B cell (primary cell): ENCODE data around the gene C1QTNF12. TPM values are rescaled to one million over a fixed set of nuclear protein-coding genes. Genes with fewer than 3 reads are reported as not detected.
A peak's percentile ranks its signal among the peaks of the same experiment; 100 is the strongest.

Source experiments
- ATAC-seq: fragments of 200-7000 bp; cut with Tn5 transposase; one replicate; pipeline ENCODE4 v1.10.0; 2021; ENCODE audit warnings: low read depth, mild to moderate bottlenecking, moderate number of reproducible peaks, moderate library complexity
- CTCF ChIA-PET: fragments of 350-600 bp; sonication (Branson Sonifier 250); formaldehyde crosslinking; loops from one replicate; lab custom pipeline; 2021; ENCODE audit warnings: antibody characterized with exemption, inconsistent platforms; lab: Charles Lee
- POLR2A ChIA-PET: fragments of 350-600 bp; sonication (Branson Sonifier 250); formaldehyde crosslinking; loops from one replicate; lab custom pipeline; 2021; ENCODE audit warnings: antibody characterized with exemption; lab: Charles Lee
- DNase-seq: peaks from one replicate; pipeline ENCODE4 v3.0.0; 2013
- H2AFZ ChIP-seq: 2 replicates; pipeline ENCODE4 v1.6.1; 2012; ENCODE audit warnings: mild to moderate bottlenecking, low read depth, low read length; ENCODE audit not compliant: insufficient read depth, poor library complexity, severe bottlenecking
- H3K27ac ChIP-seq, 2 donors: 1 replicate in 1 of 2; 2 replicates in 1 of 2; pipeline ENCODE4 v1.5.1; 2012 to 2013; ENCODE audit warnings: low read length in 2 of 2, mild to moderate bottlenecking in 2 of 2, moderate library complexity in 1 of 2
- H3K27me3 ChIP-seq, 4 experiments: fragments of 200-600 bp in 1 of 4; sonication (generic) in 1 of 4; replicated peaks in 1 of 4; 1 replicate in 2 of 4; 2 replicates in 2 of 4; pipeline versions ENCODE4 v1.6.1 to v1.7.0; 2013 to 2016; ENCODE audit warnings: low read length in 3 of 4, mild to moderate bottlenecking in 2 of 4, mixed read lengths in 1 of 4, moderate library complexity in 1 of 4; ENCODE audit not compliant: insufficient read depth in 4 of 4, control insufficient read depth in 3 of 4; ENCODE audit errors: control extremely low read depth in 1 of 4
- H3K36me3 ChIP-seq, 2 experiments: replicated peaks in 1 of 2; 1 replicate in 1 of 2; 2 replicates in 1 of 2; pipeline versions ENCODE4 v1.6.1 to v1.7.1; 2013; ENCODE audit warnings: low read length in 1 of 2; ENCODE audit not compliant: insufficient read depth in 2 of 2, control insufficient read depth in 1 of 2; ENCODE audit errors: control extremely low read depth in 1 of 2, extremely low read depth in 1 of 2
- H3K4me1 ChIP-seq, 2 donors: fragments of 200-600 bp in 1 of 2; sonication (generic) in 1 of 2; 1 replicate in 1 of 2; 2 replicates in 1 of 2; pipeline versions ENCODE4 v1.5.1 to v1.6.1; 2013 to 2017; ENCODE audit warnings: low read length in 2 of 2; ENCODE audit not compliant: control insufficient read depth in 2 of 2, insufficient read depth in 2 of 2
- H3K4me2 ChIP-seq: replicated peaks from 2 replicates; pipeline ENCODE3; 2012; ENCODE audit warnings: mild to moderate bottlenecking, low read depth, low read length; ENCODE audit not compliant: poor library complexity, severe bottlenecking
- H3K4me3 ChIP-seq, 5 experiments: fragments of 200-600 bp in 1 of 5; sonication (generic) in 1 of 5; 1 replicate in 3 of 5; 2 replicates in 2 of 5; pipeline versions ENCODE4 v1.5.1 to v1.7.0; 2011 to 2016; ENCODE audit warnings: low read length in 4 of 5, mild to moderate bottlenecking in 4 of 5, low read depth in 2 of 5, control low read depth in 1 of 5, moderate library complexity in 1 of 5; ENCODE audit not compliant: insufficient read depth in 1 of 5; ENCODE audit errors: control extremely low read depth in 1 of 5, extremely low read depth in 1 of 5
- H3K79me2 ChIP-seq: fragments of 200-600 bp; sonication (generic); one replicate; pipeline ENCODE4 v1.6.0; 2016; ENCODE audit warnings: low read length; ENCODE audit not compliant: control insufficient read depth, insufficient read depth
- H3K9ac ChIP-seq: fragments of 200-600 bp; sonication (generic); 2 replicates; pipeline ENCODE4 v1.6.1; 2017; ENCODE audit warnings: mild to moderate bottlenecking, low read length, moderate library complexity
- H3K9me3 ChIP-seq, 3 donors: one replicate each; pipeline versions ENCODE4 v1.6.1 to v1.7.1; 2013; ENCODE audit warnings: low read length in 2 of 3; ENCODE audit not compliant: control insufficient read depth in 2 of 3, insufficient read depth in 1 of 3; ENCODE audit errors: control extremely low read depth in 1 of 3
- H4K20me1 ChIP-seq: 2 replicates; pipeline ENCODE4 v1.6.0; 2012; ENCODE audit warnings: mild to moderate bottlenecking, low read length; ENCODE audit not compliant: insufficient read depth, control insufficient read depth, poor library complexity, severe bottlenecking
- H3K27ac Mint-ChIP-seq: one replicate; pipeline ENCODE4 v1.8.0; 2021; ENCODE audit warnings: mixed read lengths
- H3K27me3 Mint-ChIP-seq: one replicate; pipeline ENCODE4 v1.8.0; 2021; ENCODE audit warnings: mixed read lengths
- H3K4me1 Mint-ChIP-seq: one replicate; pipeline ENCODE4 v1.8.0; 2021; ENCODE audit warnings: mixed read lengths
- H3K4me3 Mint-ChIP-seq: one replicate; pipeline ENCODE4 v1.8.0; 2021; ENCODE audit warnings: mixed read lengths
- H3K9me3 Mint-ChIP-seq: one replicate; pipeline ENCODE4 v1.8.0; 2022; ENCODE audit warnings: mixed read lengths; ENCODE audit not compliant: insufficient read depth
- EZH2 ChIP-seq: IDR thresholded peaks from 2 replicates; pipeline ENCODE4 v1.6.1; 2012; ENCODE audit warnings: borderline replicate concordance, low read depth, mild to moderate bottlenecking, moderate library complexity, low read length; ENCODE audit not compliant: insufficient read depth, poor library complexity, severe bottlenecking
- WGBS: methylation state at CpG from one replicate; pipeline ENCODE4 v1.1.5; 2013; ENCODE audit warnings: missing lambda C conversion rate; ENCODE audit not compliant: insufficient coverage; 5-methylcytosine and 5-hydroxymethylcytosine counted together
- intact Hi-C: fragments of 100-400 bp; cut with micrococcal nuclease; formaldehyde crosslinking; loops from one replicate; pipeline ENCODE4 v1.10.0; 2022
- polyA minus RNA-seq: library from RNA; depleted of rRNA, polyadenylated mRNA; stranded (reverse); fragments of >200 nt; gene quantifications from 2 replicates; pipeline ENCODE4 v1.2.3, GENCODE V29; 2012
- polyA plus RNA-seq: library from polyadenylated mRNA; depleted of rRNA; stranded (reverse); fragments of >200 nt; gene quantifications from 2 replicates; pipeline ENCODE4 v1.2.3, GENCODE V29; 2012
- total RNA-seq, 2 donors: library from RNA; stranded (reverse); fragments of 120-200 nt in 1 of 2; gene quantifications; 1 replicate in 1 of 2; 2 replicates in 1 of 2; pipeline versions ENCODE4 v1.2.3 to v1.2.4, GENCODE V29; 2013 to 2022
- TF ChIP-seq, protein P1 (sequence below): fragments of 200-600 bp; IDR thresholded peaks from one replicate; pipeline ENCODE4 v1.8.0; 2022; ENCODE audit warnings: antibody characterized with exemption, mild to moderate bottlenecking

The C1QTNF12 gene, protein sequence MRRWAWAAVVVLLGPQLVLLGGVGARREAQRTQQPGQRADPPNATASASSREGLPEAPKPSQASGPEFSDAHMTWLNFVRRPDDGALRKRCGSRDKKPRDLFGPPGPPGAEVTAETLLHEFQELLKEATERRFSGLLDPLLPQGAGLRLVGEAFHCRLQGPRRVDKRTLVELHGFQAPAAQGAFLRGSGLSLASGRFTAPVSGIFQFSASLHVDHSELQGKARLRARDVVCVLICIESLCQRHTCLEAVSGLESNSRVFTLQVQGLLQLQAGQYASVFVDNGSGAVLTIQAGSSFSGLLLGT
- total RNA-seq (3.2 and 6.1 TPM in 2 replicates), polyA plus RNA-seq (1.2 and 1.8 TPM in 2 replicates), polyA minus RNA-seq (1.4 and 1.6 TPM in 2 replicates)
- total RNA-seq (2013) = 0.91 TPM

DNA sequence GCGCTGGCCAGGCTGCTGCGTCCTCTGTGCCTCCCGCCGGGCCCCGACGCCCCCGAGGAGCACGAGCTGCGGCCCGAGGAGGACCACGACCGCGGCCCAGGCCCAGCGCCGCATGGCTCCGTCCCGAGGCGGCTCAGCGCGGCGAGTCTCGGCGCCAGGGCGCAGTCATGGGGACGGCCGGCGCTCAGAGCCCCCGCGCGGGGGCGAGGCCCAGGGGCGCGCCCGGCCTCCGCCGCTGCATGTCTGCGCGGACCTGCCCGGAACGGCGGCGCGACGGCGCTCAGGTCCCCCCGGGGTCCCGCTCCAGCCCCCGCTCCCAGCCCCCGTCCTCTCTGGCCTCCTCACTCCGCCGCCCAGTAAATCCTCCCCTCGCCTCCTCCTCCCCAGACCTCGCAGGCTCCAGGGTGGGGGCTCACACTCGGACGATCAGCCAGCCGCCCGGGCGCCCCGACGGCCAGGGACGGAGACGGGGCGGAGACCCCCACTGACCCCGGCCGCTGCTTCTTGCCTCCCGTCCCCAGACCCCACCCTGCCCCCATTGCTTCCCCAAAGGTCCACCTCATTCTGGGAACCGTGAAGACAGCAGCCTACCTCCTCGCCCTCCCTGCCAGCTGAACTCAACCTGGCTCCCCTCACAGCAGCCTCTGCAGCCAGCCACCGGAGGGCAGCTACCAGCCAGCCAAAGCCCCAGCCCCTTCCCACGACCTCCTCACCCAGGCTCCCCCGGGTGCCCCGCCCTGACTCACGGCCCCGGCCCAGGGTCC, at the start of gene C1QTNF12:
C1QTNF12 (minus strand) TSS at position 146 of the 764 bp plus-strand sequence; CDS start at position 114, 32 bp downstream.
- Histone ChIP-seq H4K20me1 (peaks cover 11% of the 10 kb centered on the region), H3K4me3 (no peak within 1 kb of the TSS), H3K9ac (no peak within 1 kb of the TSS), H3K79me2 (peaks cover 3% of the 10 kb centered on the region), H3K27me3 (peaks cover 0 to 29% (median 11%) of the 10 kb centered on the region in 4 experiments), H3K9me3 (peaks cover 0 to 10% (median 0%) of the 10 kb centered on the region in 3 donors), H3K27ac (no peak within 1 kb of the TSS), H3K4me2 (peak within 1 kb of the TSS; percentile 56), H2AFZ (peak within 1 kb of the TSS; percentile 16), H3K4me1 (peaks cover 28 to 30% of the 10 kb centered on the region in 2 donors), H3K36me3 (no peaks in the 10 kb centered on the region)
- Mint-ChIP-seq H3K27ac (no peak within 1 kb of the TSS), H3K4me3 (no peak within 1 kb of the TSS), H3K4me1 (peaks cover 16% of the 10 kb centered on the region), H3K27me3 (no peaks in the 10 kb centered on the region), H3K9me3 (no peaks in the 10 kb centered on the region)
- ATAC-seq = no peak
- TF ChIP-seq, protein P1, sequence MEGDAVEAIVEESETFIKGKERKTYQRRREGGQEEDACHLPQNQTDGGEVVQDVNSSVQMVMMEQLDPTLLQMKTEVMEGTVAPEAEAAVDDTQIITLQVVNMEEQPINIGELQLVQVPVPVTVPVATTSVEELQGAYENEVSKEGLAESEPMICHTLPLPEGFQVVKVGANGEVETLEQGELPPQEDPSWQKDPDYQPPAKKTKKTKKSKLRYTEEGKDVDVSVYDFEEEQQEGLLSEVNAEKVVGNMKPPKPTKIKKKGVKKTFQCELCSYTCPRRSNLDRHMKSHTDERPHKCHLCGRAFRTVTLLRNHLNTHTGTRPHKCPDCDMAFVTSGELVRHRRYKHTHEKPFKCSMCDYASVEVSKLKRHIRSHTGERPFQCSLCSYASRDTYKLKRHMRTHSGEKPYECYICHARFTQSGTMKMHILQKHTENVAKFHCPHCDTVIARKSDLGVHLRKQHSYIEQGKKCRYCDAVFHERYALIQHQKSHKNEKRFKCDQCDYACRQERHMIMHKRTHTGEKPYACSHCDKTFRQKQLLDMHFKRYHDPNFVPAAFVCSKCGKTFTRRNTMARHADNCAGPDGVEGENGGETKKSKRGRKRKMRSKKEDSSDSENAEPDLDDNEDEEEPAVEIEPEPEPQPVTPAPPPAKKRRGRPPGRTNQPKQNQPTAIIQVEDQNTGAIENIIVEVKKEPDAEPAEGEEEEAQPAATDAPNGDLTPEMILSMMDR = no peak
- TF ChIP-seq EZH2 = no peak
- no peak for DNase-seq
- CTCF ChIA-PET = interaction anchor here (1.1 to 1.5 kb wide), 2 partner anchors 124 to 125 kb away, joined by 4 to 5 read pairs; no protein-coding TSS in a partner anchor
- intact Hi-C loops = no loop called here
- WGBS = 7% methylated on average over 70 of the region's 74 CpGs
- POLR2A ChIA-PET = no interaction called here
